Parathyroid adenoma (tissue), 2 donors: ENCODE measurements around the gene RBM23.
"Not testable (repeated sequence)": the region's sequence is repeated elsewhere in the genome, so short reads cannot be mapped to it uniquely, and the experiment has no call there.

Experiments used
- H2AFZ ChIP-seq: fragments of 300-600 bp; sonication (generic); one replicate; pipeline ENCODE4 v1.7.0; 2017; ENCODE audit warnings: antibody characterized with exemption, mild to moderate bottlenecking
- H3K27ac ChIP-seq: fragments of 300-600 bp; sonication (generic); one replicate; pipeline ENCODE4 v1.7.0; 2017
- H3K27me3 ChIP-seq: fragments of 300-600 bp; sonication (generic); one replicate; pipeline ENCODE4 v1.7.0; 2017; ENCODE audit warnings: low read length; ENCODE audit not compliant: control insufficient read depth, insufficient read depth
- H3K36me3 ChIP-seq: fragments of 300-600 bp; sonication (generic); one replicate; pipeline ENCODE4 v1.7.0; 2017; ENCODE audit warnings: low read length; ENCODE audit not compliant: control insufficient read depth, insufficient read depth
- H3K4me1 ChIP-seq: fragments of 300-600 bp; sonication (generic); one replicate; pipeline ENCODE4 v1.7.0; 2017; ENCODE audit warnings: control low read depth
- H3K4me2 ChIP-seq: fragments of 300-600 bp; sonication (generic); one replicate; pipeline ENCODE4 v1.7.0; 2017; ENCODE audit warnings: low read length
- H3K4me3 ChIP-seq: fragments of 300-600 bp; sonication (generic); one replicate; pipeline ENCODE4 v1.7.0; 2017; ENCODE audit warnings: low read depth, low read length
- H3K79me2 ChIP-seq: fragments of 300-600 bp; sonication (generic); one replicate; pipeline ENCODE4 v1.7.0; 2017; ENCODE audit warnings: control low read depth
- H3K9ac ChIP-seq: fragments of 300-600 bp; sonication (generic); one replicate; pipeline ENCODE4 v1.7.0; 2017; ENCODE audit warnings: mild to moderate bottlenecking
- H3K9me3 ChIP-seq: fragments of 300-600 bp; sonication (generic); one replicate; pipeline ENCODE4 v1.7.0; 2017; ENCODE audit warnings: low read length; ENCODE audit not compliant: control insufficient read depth
- TF ChIP-seq, protein P1 (sequence below): fragments of 300-600 bp; sonication (generic); IDR thresholded peaks from one replicate; pipeline ENCODE4 v1.7.0; 2017; ENCODE audit warnings: antibody characterized with exemption, mild to moderate bottlenecking
- donor health status: primary hyperparathyroidism.

Gene RBM23

DNA sequence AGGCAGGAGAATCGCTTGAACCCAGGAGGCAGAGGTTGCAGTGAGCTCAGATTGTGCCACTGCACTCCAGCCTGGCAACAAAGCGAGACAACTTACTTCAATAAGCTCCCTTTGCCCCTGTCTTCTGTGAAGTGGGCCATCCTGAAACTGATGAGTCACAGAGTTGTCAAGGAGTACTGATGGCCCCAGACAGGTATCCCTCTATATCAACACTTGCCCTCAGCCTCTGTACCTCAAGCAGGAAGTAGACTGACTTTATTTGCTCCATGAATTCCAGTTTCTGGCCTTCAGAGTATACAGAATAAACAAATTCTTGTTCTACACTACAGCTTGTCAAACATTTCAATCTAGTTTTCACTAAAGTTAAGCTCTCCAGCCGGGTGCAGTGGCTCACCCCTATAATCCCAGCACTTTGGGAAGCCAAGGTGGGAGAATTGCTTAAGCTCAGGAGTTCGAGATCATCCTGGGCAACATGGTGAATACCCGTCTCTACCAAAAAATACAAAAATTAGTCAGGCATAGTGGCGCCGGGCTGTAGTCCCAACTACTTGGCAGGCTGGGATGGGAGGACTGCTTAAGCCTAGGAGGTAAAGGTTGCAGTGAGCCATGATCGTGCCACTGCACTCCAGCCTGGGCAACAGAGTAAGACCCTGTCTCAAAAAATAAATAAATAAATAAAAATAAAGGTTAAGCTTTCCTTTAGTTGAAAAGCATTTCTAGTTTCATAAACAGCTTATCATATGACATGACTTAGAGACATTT lies 63.8 kb downstream of the RBM23 start:
- no peaks in the 10 kb centered on the region for H3K27me3 ChIP-seq
- no peak overlapping the region for H3K27ac ChIP-seq
- H3K79me2 ChIP-seq = no peaks in the 10 kb centered on the region
- H3K4me3 ChIP-seq = no peak overlapping the region
- no peaks in the 10 kb centered on the region for H3K36me3 ChIP-seq
- no peak overlapping the region for H3K9ac ChIP-seq
- no peaks in the 10 kb centered on the region for H3K9me3 ChIP-seq
- H3K4me1 ChIP-seq = peaks cover 9% of the 10 kb centered on the region
- no peak overlapping the region for H2AFZ ChIP-seq
- TF ChIP-seq, protein P1, sequence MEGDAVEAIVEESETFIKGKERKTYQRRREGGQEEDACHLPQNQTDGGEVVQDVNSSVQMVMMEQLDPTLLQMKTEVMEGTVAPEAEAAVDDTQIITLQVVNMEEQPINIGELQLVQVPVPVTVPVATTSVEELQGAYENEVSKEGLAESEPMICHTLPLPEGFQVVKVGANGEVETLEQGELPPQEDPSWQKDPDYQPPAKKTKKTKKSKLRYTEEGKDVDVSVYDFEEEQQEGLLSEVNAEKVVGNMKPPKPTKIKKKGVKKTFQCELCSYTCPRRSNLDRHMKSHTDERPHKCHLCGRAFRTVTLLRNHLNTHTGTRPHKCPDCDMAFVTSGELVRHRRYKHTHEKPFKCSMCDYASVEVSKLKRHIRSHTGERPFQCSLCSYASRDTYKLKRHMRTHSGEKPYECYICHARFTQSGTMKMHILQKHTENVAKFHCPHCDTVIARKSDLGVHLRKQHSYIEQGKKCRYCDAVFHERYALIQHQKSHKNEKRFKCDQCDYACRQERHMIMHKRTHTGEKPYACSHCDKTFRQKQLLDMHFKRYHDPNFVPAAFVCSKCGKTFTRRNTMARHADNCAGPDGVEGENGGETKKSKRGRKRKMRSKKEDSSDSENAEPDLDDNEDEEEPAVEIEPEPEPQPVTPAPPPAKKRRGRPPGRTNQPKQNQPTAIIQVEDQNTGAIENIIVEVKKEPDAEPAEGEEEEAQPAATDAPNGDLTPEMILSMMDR = no peak
- no peak overlapping the region for H3K4me2 ChIP-seq

DNA sequence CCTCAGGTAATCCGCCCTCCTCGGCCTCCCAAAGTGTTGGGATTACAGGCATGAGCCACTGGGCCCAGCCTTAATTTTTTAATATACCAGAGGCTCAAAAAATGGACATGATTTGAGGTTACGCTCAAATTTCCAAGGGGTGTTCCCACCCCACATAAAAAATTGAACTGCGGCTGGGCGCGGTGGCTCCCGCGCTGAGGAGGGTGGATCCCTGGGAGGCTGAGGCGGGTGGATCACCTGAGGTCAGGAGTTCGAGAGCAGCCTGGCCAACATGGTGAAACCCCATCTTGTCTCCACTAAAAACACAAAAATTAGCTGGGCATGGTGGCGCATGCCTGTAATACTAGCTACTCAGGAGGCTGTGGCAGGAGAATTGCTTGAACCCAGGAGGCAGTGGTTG lies 64.7 kb downstream of the RBM23 start:
- H3K4me2 ChIP-seq, H3K9me3 ChIP-seq, H3K4me3 ChIP-seq, H3K27me3 ChIP-seq, H3K9ac ChIP-seq, H3K27ac ChIP-seq, H3K79me2 ChIP-seq, H3K36me3 ChIP-seq, H2AFZ ChIP-seq: not testable (repeated sequence)
- peaks cover 14% of the 10 kb centered on the region for H3K4me1 ChIP-seq

DNA sequence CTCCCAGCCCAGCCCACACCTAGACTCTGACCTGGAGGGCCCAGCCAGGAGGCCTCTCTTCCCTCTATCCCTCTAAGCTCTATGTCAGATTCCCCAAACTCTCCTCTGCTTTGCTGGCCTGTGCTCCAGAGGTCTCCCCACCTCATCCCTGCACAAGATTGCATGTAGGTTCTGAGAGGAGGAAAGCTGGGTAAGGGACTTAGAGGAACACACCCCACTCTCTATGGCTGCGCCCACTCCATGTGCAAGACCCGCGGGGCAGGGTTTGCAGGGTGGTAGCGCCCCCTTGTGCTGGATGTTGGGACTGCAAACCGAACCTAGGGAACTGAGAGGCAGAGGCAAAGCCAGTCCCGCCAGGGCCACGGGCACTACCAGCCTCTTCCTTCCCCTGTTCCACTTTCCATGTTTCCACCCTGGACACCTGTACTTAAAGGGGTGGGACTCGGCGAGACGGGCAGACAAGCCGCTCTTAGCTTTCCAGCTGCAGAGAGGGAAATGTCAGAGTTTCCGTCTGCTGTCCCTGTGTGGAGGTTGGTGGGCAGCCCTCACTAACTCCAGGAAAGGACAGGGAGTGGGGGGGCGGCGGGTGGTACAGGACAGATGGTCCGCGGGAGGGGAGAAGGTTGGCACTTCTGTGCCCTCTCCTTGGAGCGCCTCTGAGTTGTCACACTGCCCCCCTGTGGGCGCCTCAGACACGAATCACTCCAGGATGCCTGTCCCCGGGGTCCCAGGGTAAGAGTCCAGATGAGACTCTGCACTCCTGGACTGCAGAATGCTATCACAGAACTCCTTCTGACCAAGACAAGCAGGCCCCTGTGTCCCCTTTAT lies 65.8 kb downstream of the RBM23 start:
- TF ChIP-seq, protein P1 = peak; percentile 97
- H3K79me2 ChIP-seq = no peaks in the 10 kb centered on the region
- no peaks in the 10 kb centered on the region for H3K9me3 ChIP-seq
- H3K4me3 ChIP-seq = peak overlapping the region; percentile 56
- H3K27me3 ChIP-seq = no peaks in the 10 kb centered on the region
- peak overlapping the region; percentile 88 for H3K4me2 ChIP-seq
- no peak overlapping the region for H3K9ac ChIP-seq
- H3K27ac ChIP-seq = peak overlapping the region; percentile 45
- peaks cover 24% of the 10 kb centered on the region for H3K4me1 ChIP-seq
- H3K36me3 ChIP-seq = no peaks in the 10 kb centered on the region
- peak overlapping the region; percentile 92 for H2AFZ ChIP-seq

DNA sequence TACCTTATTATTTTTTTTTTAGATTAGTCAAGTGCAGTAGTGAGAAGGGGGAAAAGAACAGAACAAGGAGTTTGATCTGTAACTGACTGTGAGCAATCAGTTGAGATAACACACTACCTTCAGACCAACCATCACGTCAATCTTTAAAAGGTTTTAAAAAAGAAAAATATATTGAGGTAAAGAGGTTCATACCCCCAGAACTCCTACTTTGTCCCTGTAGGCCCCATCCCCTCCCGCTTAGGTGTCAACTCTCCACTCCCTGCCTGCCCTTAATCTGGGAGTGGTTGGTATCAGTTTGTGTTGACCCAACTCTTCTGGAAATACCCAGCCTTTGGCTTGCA lies 66.4 kb downstream of the RBM23 start:
- TF ChIP-seq, protein P1 = no peak
- Histone ChIP-seq H3K9ac (no peak overlapping the region), H3K27ac (peak overlapping the region; percentile 45)

DNA sequence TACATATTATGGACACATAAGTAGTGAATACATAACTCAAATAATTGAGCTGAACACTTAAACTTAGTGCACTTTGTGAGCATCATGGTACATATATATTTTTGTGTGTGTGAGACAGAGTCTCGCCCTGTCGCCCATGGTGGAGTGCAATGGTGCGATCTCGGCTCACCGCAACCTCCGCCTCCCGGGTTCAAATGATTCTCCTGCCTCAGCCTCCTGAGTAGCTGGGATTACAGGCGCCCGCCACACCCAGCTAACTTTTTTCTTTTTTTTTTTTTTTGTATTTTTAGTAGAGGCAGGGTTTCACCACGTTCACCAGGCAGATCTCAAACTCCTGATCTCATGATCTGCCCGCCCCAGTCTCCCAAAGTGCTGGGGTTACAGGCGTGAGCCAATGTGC lies 66.8 kb downstream of the RBM23 start:
- H3K4me2 ChIP-seq, H3K27me3 ChIP-seq, H3K79me2 ChIP-seq, H3K9ac ChIP-seq, H2AFZ ChIP-seq, H3K27ac ChIP-seq, H3K4me3 ChIP-seq, H3K9me3 ChIP-seq, H3K36me3 ChIP-seq: not testable (repeated sequence)
- H3K4me1 ChIP-seq = peaks cover 30% of the 10 kb centered on the region

More for the DNA sequence above, 66.4 kb downstream of the RBM23 start:
- Histone ChIP-seq H3K4me2 (no peak overlapping the region), H3K4me3 (no peak overlapping the region), H3K79me2 (no peaks in the 10 kb centered on the region), H2AFZ (peak overlapping the region; percentile 92), H3K27me3 (no peaks in the 10 kb centered on the region), H3K36me3 (no peaks in the 10 kb centered on the region), H3K9me3 (no peaks in the 10 kb centered on the region), H3K4me1 (peaks cover 30% of the 10 kb centered on the region)
